Parietal lobe (tissue), 1 donor: ENCODE results near the gene GM2A. TPM values are rescaled to one million over a fixed set of nuclear protein-coding genes. Genes with fewer than 3 reads are reported as not detected.

ENCODE experiments used
- total RNA-seq: library from RNA; depleted of rRNA; stranded (reverse); fragments of >200 nt; gene quantifications from one replicate; pipeline ENCODE4 v1.2.3, GENCODE V29; 2014

GM2A gene
- total RNA-seq, result 8.5 TPM

GRCh38 chr5:151252762-151253604 lies at the start of gene GM2A:
Gene GM2A, plus strand, starts transcription at chr5:151253185. Its CDS starts 32 bp downstream, at chr5:151253217.

GRCh38 chr5:151223447-151224264 lies 29.3 kb upstream of the GM2A start, which contains the start of gene CCDC69:
Gene CCDC69, minus strand, starts transcription at chr5:151224092. Its CDS starts 122 bp downstream, at chr5:151223970.

GRCh38 chr5:151303666-151304065 lies 50.7 kb downstream of the GM2A start, which contains the start of gene SLC36A3:
Gene SLC36A3, minus strand, starts transcription at chr5:151303766. Its CDS starts 412 bp downstream, at chr5:151303354.

Other genes with a start within 250 kb of the GM2A start
- 17.5 TPM for gene GPX3, start 232.6 kb upstream of the GM2A start, total RNA-seq
- gene TNIP1, start 172.2 kb upstream of the GM2A start, total RNA-seq, result 27.5 TPM
- 85.4 TPM for gene ANXA6, start 95.4 kb upstream of the GM2A start, total RNA-seq
- gene CCDC69, start 29.1 kb upstream of the GM2A start, total RNA-seq, result 0.31 TPM
- gene SLC36A3, start 50.6 kb downstream of the GM2A start, total RNA-seq, result not detected
- gene SLC36A2, start 94.4 kb downstream of the GM2A start, total RNA-seq, result not detected
- gene SLC36A1, start 194.4 kb downstream of the GM2A start, total RNA-seq, result 31.0 TPM